RWPE1 (cell line): ENCODE data around the gene RAB17.
A peak's percentile ranks its signal among the peaks of the same experiment; 100 is the strongest.

ENCODE experiments used
- CTCF ChIA-PET: fragments of 350-600 bp; sonication (Branson Sonifier 250); formaldehyde crosslinking; extraction: SDS; loops from one replicate; lab custom pipeline; 2021; lab: Yijun Ruan, JAX
- POLR2A ChIA-PET: fragments of 400-600 bp; formaldehyde crosslinking; extraction: SDS; loops from one replicate; lab custom pipeline; 2020; ENCODE audit warnings: antibody characterized with exemption; ENCODE audit not compliant: low non-redundant PET; lab: Yijun Ruan, JAX
- DNase-seq: peaks from one replicate; pipeline ENCODE4 v3.0.0; 2012; ENCODE audit warnings: low spot score
- H3K27ac ChIP-seq: fragments of 450-650 bp; 2 replicates; pipeline ENCODE4 v1.5.1; 2017
- TF ChIP-seq, protein P1 (sequence below): fragments of 450-650 bp; conservative IDR thresholded peaks from 2 replicates; pipeline ENCODE4 v1.5.1; 2017; ENCODE audit warnings: low read depth, mild to moderate bottlenecking

Gene RAB17

DNA sequence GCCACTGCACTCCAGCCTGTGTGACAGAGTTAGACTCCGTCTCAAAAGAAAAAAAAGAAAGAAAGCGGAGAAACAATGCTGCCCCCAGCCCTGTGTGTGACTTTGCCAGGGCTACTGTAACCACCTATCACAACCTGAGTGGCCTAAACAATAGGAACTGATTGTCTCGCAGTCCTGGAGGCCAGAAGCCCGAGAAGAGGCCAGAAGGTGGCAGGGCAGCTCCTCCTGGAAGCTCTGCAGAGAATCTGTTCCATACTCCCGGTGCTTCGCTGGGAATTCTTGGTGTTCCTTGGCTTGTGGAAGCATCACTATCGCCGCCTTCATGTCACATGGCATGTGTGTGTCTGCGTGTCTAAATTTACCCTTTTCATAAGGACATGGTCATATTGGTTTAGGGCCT lies 14.4 kb upstream of the RAB17 start:
- POLR2A ChIA-PET = no interaction called here
- no peak for DNase-seq
- CTCF ChIA-PET = interaction anchor here (0.7 kb wide), 1 partner anchor 166 kb away, joined by 3 read pairs; no protein-coding TSS in a partner anchor
- TF ChIP-seq, protein P1, sequence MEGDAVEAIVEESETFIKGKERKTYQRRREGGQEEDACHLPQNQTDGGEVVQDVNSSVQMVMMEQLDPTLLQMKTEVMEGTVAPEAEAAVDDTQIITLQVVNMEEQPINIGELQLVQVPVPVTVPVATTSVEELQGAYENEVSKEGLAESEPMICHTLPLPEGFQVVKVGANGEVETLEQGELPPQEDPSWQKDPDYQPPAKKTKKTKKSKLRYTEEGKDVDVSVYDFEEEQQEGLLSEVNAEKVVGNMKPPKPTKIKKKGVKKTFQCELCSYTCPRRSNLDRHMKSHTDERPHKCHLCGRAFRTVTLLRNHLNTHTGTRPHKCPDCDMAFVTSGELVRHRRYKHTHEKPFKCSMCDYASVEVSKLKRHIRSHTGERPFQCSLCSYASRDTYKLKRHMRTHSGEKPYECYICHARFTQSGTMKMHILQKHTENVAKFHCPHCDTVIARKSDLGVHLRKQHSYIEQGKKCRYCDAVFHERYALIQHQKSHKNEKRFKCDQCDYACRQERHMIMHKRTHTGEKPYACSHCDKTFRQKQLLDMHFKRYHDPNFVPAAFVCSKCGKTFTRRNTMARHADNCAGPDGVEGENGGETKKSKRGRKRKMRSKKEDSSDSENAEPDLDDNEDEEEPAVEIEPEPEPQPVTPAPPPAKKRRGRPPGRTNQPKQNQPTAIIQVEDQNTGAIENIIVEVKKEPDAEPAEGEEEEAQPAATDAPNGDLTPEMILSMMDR = no peak
- no peak overlapping the region for H3K27ac ChIP-seq

DNA sequence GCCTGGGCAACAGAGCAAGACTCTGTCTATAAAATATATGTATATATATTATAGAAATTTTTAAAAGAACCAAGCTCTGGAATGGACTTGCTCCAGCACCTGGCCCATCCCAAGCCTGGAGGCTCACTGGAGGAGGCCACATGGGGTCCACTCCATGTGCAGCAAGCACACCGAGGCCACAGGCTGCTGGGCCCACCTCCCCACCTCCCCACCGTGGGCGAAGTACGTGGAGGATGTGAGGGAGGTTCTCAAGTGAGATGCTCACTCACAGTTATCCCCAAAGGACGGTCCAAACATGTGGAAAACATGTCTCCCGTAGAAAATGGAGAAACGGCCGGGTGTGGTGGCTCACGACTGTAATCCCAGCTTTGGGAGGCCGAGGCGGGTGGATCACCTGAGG lies 13.9 kb upstream of the RAB17 start:
- no peak overlapping the region; the same call in 1 of the 2 replicates for H3K27ac ChIP-seq
- ChIA-PET POLR2A (interaction anchor here (0.6 kb wide), 1 partner anchor 111 kb away, joined by 3 read pairs; no protein-coding TSS in a partner anchor), CTCF (interaction anchor here (0.6 to 0.8 kb wide), 2 partner anchors 438 to 576 kb away, joined by 3 to 4 read pairs; no protein-coding TSS in a partner anchor)
- TF ChIP-seq, protein P1 = no peak
- no peak for DNase-seq

DNA sequence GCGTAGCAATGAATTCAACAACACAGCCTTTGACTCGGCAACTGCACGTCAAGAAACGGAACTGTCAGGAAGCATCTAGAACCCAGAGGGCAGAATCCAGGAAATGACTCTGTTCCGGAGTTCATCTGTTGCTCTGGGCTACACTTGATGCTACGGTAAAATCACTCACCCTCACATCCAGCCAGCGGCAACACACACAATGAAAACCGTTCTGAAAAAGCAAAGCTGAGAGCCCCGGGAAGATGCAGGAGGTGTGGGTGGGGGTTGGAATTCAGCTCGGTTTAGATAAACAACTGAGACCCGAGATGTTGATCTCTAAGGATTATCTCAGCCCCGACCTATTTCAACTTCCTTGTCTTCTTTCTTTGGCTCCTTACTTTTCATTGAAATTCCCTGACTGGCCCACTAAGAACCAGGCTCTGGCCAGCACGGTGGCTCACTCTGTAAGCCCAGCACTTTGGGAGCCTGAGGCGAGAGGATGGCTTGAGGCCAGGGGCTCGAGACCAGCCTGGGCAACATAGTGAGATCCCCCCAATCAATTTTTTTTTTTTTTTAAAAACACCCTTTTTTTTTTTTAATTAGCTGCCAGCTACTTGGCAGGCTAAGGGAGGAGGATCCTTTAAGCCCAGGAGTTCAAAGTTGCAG lies 13.3 kb upstream of the RAB17 start:
- POLR2A ChIA-PET = interaction anchor here (0.6 kb wide), 1 partner anchor 111 kb away, joined by 3 read pairs; no protein-coding TSS in a partner anchor
- CTCF ChIA-PET = interaction anchor here (0.6 to 0.8 kb wide), 2 partner anchors 438 to 576 kb away, joined by 3 to 4 read pairs; no protein-coding TSS in a partner anchor
- H3K27ac ChIP-seq = peak overlapping the region; percentile 19; the same call in 1 of the 2 replicates
- peak; percentile 44 for DNase-seq
- TF ChIP-seq, protein P1 = no peak

DNA sequence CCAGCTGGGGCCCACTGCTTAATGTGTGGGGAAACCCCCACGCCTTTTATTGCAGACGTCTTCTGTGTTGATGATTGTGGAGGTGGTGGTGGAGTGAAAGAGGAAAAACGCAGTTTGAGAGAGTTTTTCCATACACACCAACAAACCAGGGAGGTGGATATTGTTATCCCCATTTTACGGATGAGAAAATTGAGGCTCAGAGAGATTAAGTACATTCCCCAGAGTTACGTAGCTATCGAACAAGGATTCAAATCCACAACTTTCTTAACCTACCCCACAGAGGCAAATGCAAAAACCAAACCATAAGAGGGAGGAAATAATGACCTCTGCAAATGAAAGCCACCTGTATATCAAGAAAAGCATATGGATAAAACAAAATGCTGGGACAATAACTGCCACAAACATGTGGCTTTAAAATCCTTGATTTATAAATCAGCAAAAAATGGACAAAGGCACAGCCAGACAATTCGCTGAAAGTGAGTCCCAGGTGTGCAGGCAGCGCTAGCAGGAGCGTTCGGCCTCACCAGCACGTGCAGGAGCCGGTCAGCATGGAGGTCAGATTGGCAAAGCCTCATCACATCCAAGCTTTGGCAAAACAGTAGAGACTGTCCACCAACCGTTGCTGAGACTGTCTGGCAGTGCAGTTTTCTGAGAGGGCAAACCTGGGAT lies 12.6 kb upstream of the RAB17 start:
- TF ChIP-seq, protein P1 = no peak
- DNase-seq = no peak
- POLR2A ChIA-PET = no interaction called here
- CTCF ChIA-PET = interaction anchor here (0.6 to 0.8 kb wide), 2 partner anchors 142 to 149 kb away, joined by 3 to 5 read pairs; no protein-coding TSS in a partner anchor
- peak overlapping the region; percentile 19; the same call in 1 of the 2 replicates for H3K27ac ChIP-seq

DNA sequence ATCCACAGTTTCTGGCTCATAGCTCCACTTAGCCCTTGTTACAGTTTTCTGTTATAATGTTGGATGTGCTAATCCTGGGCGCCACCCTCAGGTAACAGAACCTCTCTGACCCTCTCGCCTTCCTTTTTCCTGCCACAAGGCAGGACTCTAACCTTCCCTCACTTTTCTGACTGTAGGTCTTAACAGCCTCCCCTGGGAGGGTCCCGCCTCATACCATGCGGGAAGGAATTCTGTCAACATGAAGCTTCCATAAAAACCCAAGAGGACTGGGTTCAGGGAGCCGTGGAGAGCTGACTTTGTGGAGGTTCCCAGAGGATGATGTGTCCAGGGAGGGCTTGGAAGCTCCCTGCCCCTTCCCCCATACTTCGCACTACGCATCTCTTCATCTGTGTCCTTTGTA lies 11.9 kb upstream of the RAB17 start:
- TF ChIP-seq, protein P1 = no peak
- DNase-seq = no peak
- H3K27ac ChIP-seq = no peak overlapping the region
- POLR2A ChIA-PET = interaction anchor here (0.6 kb wide), 1 partner anchor 21 kb away, joined by 5 read pairs; no protein-coding TSS in a partner anchor
- CTCF ChIA-PET = interaction anchor here (0.6 to 0.8 kb wide), 2 partner anchors 76 to 150 kb away, joined by 3 to 5 read pairs; no protein-coding TSS in a partner anchor

DNA sequence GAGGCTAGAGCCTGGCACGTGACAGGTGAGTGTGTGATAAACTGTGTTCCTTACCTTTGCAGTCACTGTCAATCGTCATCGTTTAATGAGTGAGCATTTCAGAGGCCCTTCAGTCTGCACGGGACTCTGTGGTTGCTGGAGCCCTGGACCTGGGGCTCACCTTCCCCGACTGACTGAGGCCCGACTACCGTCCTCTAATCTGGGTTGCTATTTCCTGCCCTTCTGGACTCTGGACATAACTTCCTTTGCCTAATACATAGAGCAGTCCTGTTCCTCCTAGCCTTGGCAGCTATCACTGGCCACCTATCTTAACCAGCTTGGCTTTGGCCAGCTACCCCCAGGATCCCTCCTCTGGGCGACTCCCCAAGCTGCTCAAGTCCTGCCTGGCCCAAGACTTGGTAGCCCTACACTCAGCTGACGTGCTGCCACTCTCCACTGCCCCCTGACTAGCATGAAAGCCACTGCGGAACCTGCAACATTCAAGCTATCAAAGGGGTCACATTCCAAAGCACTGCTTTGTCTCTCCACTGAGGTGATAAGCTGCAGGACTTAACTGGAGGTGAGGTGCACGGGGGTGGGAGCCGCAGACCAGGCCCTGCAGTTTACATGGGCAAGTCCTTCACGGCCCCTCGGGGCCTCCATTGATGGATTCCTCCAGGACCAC lies 11.1 kb upstream of the RAB17 start:
- TF ChIP-seq, protein P1 = no peak
- ChIA-PET POLR2A (interaction anchor here (0.6 kb wide), 1 partner anchor 21 kb away, joined by 5 read pairs; no protein-coding TSS in a partner anchor), CTCF (interaction anchor here (0.6 kb wide), 1 partner anchor 75 kb away, joined by 3 read pairs; no protein-coding TSS in a partner anchor)
- H3K27ac ChIP-seq = no peak overlapping the region
- DNase-seq = no peak
